Lung (tissue), 12 donors: ENCODE data around the gene BLTP2. TPM values are rescaled to one million over a fixed set of nuclear protein-coding genes. Genes with fewer than 3 reads are reported as not detected.

ENCODE experiments used
- ATAC-seq: fragments of 200-7000 bp; cut with Tn5 transposase; one replicate; pipeline ENCODE4 v1.9.1; 2020; ENCODE audit warnings: moderate number of reproducible peaks; ENCODE audit not compliant: insufficient read depth, low FRiP score
- DNase-seq, 3 donors: peaks; one replicate each; pipeline ENCODE4 v3.0.0-alpha.2; 2013 to 2017
- H3K27ac ChIP-seq, 2 donors: one replicate each; pipeline ENCODE4 v1.5.1; 2013; ENCODE audit warnings: mild to moderate bottlenecking in 2 of 2, moderate library complexity in 2 of 2, control low read depth in 1 of 2, inconsistent platforms in 1 of 2, low read depth in 1 of 2, low read length in 1 of 2
- H3K27me3 ChIP-seq, 3 donors: one replicate each; pipeline ENCODE4 v1.5.1; 2013; ENCODE audit warnings: low read length in 2 of 3; ENCODE audit not compliant: control insufficient read depth in 3 of 3, insufficient read depth in 3 of 3
- H3K36me3 ChIP-seq, 4 donors: one replicate each; pipeline ENCODE4 v1.5.1; 2013; ENCODE audit warnings: low read length in 4 of 4, mild to moderate bottlenecking in 1 of 4, moderate library complexity in 1 of 4; ENCODE audit not compliant: control insufficient read depth in 4 of 4, insufficient read depth in 4 of 4
- H3K4me1 ChIP-seq, 5 donors: one replicate each; pipeline ENCODE4 v1.5.1; 2013; ENCODE audit warnings: low read length in 5 of 5, mild to moderate bottlenecking in 2 of 5, moderate library complexity in 1 of 5; ENCODE audit not compliant: control insufficient read depth in 5 of 5, insufficient read depth in 5 of 5
- H3K4me3 ChIP-seq: one replicate; pipeline ENCODE4 v1.5.1; 2013; ENCODE audit warnings: mild to moderate bottlenecking, control low read depth, moderate library complexity
- H3K9ac ChIP-seq, 2 donors: one replicate each; pipeline ENCODE4 v1.5.1; 2013; ENCODE audit warnings: low read length in 2 of 2, control low read depth in 1 of 2; ENCODE audit not compliant: insufficient read depth in 1 of 2
- H3K9me3 ChIP-seq, 4 donors: one replicate each; pipeline ENCODE4 v1.5.1; 2013; ENCODE audit warnings: low read length in 3 of 4, mild to moderate bottlenecking in 1 of 4, moderate library complexity in 1 of 4; ENCODE audit not compliant: control insufficient read depth in 4 of 4, insufficient read depth in 3 of 4
- WGBS, 2 donors: extraction: QIAGEN DNeasy Blood & Tissue Kit; methylation state at CpG; one replicate each; pipeline ENCODE4 v1.1.7; 2013; 5-methylcytosine and 5-hydroxymethylcytosine counted together
- polyA plus RNA-seq, 2 donors: library from polyadenylated mRNA; stranded (reverse); fragments of 200-250 nt; gene quantifications; one replicate each; pipeline ENCODE4 v1.2.1, GENCODE V29; 2013
- total RNA-seq, 2 donors: library from RNA; depleted of rRNA in 1 of 2; stranded (reverse); fragments of >200 nt in 1 of 2; gene quantifications; one replicate each; pipeline ENCODE4 v1.2.1, GENCODE V29; 2014 to 2021
- TF ChIP-seq, protein P1 (sequence below): IDR thresholded peaks from 2 replicates; pipeline ENCODE4 v1.5.1; 2012; ENCODE audit warnings: mild to moderate bottlenecking; ENCODE audit errors: control extremely low read depth, extremely low read depth
- donor health status: control.
- donor health status: control.
- donor health status: Bipolar disorder and iron deficiency.
- donor health status: healthy.
- donor health status: DM: yes; HTN: yes; CAD: no.

BLTP2 gene
- total and polyA plus RNA-seq, 4 donors = 23.4 to 147 (median 63.9) TPM

DNA sequence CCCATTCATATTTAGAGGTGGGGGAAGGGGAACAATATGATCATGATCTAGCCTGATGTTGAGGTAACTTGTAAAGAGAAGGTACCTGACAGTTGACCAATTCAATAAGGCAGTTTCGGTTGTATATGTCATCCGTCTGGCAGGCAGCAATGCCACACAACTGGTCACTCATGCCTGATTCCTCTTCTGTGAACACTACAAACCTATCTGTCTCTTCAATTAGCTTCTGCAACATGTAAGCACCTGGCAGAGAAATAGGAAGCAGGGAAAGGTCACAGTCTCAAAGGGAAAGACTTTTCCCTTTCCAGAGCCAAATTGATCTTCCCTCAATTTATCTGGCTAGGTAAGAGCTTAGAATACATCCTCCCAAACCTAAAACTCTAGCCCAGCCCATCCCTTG is 20.8 kb downstream of the BLTP2 start:
- no peak for ATAC-seq
- no peak overlapping the region for H3K9ac ChIP-seq
- H3K36me3 ChIP-seq = peaks cover 35 to 58% (median 42%) of the 10 kb centered on the region in 4 donors
- no peak overlapping the region for H3K27ac ChIP-seq
- H3K9me3 ChIP-seq = no peaks in the 10 kb centered on the region
- TF ChIP-seq, protein P1, sequence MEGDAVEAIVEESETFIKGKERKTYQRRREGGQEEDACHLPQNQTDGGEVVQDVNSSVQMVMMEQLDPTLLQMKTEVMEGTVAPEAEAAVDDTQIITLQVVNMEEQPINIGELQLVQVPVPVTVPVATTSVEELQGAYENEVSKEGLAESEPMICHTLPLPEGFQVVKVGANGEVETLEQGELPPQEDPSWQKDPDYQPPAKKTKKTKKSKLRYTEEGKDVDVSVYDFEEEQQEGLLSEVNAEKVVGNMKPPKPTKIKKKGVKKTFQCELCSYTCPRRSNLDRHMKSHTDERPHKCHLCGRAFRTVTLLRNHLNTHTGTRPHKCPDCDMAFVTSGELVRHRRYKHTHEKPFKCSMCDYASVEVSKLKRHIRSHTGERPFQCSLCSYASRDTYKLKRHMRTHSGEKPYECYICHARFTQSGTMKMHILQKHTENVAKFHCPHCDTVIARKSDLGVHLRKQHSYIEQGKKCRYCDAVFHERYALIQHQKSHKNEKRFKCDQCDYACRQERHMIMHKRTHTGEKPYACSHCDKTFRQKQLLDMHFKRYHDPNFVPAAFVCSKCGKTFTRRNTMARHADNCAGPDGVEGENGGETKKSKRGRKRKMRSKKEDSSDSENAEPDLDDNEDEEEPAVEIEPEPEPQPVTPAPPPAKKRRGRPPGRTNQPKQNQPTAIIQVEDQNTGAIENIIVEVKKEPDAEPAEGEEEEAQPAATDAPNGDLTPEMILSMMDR = no peak
- 95 to 98% methylated on average over 2 of the region's 2 CpGs for WGBS, 2 donors
- no peaks in the 10 kb centered on the region for H3K4me1 ChIP-seq
- H3K27me3 ChIP-seq = no peaks in the 10 kb centered on the region
- DNase-seq = no peak
- no peak overlapping the region for H3K4me3 ChIP-seq

DNA sequence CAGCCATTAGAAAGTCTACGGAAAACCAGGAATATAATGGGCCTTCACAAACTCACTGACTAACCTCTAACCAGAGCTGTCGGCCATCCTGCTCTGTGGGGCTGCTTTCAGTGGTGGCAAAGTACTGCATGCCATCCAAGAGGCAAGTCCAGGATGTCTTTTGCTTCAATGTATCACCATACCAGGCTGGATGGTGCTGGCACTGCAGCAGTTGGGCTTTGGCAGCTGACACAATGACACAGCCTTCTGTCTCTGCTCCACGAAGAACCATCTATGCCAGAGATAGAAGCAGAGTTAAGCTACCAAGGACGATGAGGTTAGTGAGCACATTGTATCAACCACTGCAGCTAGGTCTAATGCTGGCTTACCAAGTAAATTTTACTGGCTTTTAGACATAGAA is 21.3 kb downstream of the BLTP2 start:
- no peak overlapping the region for H3K27ac ChIP-seq
- DNase-seq (no peak), ATAC-seq (no peak)
- no peaks in the 10 kb centered on the region for H3K27me3 ChIP-seq
- 92 to 94% methylated on average over 4 of the region's 4 CpGs for WGBS, 2 donors
- H3K36me3 ChIP-seq = peaks cover 36 to 62% (median 44%) of the 10 kb centered on the region in 4 donors
- H3K4me3 ChIP-seq = no peak overlapping the region
- TF ChIP-seq, protein P1 = no peak
- H3K9ac ChIP-seq = no peak overlapping the region
- no peaks in the 10 kb centered on the region for H3K4me1 ChIP-seq
- H3K9me3 ChIP-seq = no peaks in the 10 kb centered on the region

DNA sequence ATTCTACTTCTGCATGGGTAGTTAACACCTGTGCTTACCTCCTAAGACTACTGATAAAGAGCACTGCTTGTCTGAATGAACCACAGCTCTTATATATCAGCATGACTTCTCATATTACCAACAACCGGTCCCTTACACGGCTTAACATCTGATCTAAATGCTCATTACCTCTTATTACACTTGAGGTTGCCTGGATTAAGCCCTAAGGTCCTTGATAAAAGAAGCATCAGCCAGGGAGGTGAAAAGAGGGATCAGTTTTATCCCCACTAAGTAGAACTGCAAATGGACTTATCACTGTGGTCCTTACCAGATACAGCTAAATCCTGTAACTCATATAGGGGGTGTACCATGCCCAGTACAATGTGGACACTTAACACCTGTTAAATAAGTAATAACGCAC is 22.8 kb downstream of the BLTP2 start:
- no peak for DNase-seq
- ATAC-seq = no peak
- H3K36me3 ChIP-seq = peaks cover 35 to 58% (median 45%) of the 10 kb centered on the region in 4 donors
- no peak overlapping the region for H3K4me3 ChIP-seq
- WGBS, 2 donors = 95 to 96% methylated on average over 3 of the region's 3 CpGs
- TF ChIP-seq, protein P1 = no peak
- H3K9me3 ChIP-seq = no peaks in the 10 kb centered on the region
- H3K9ac ChIP-seq = no peak overlapping the region
- H3K27ac ChIP-seq = no peak overlapping the region
- H3K4me1 ChIP-seq = no peaks in the 10 kb centered on the region
- no peaks in the 10 kb centered on the region for H3K27me3 ChIP-seq

DNA sequence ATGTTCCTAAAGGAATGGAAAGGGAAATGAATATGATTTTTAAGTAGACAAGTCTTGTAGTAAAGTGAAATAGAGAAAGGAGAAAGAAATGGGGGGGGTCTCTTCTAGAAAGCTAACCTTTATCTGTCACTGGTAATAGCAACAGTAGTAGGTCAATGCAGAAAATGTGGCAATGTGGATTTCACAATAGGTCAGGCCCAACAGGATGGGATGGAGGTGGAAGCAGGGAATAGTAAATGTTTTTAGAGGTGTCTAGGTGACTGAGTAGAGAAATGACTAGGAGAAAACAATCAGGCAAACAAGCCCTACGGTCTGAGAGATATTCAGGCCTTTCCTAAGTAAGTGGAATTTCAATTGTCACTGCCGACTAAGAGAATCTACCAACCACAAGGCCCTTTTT is 24.9 kb downstream of the BLTP2 start:
- Histone ChIP-seq H3K27me3 (no peaks in the 10 kb centered on the region), H3K9ac (no peak overlapping the region), H3K4me1 (no peaks in the 10 kb centered on the region), H3K36me3 (peaks cover 42 to 72% (median 60%) of the 10 kb centered on the region in 4 donors), H3K4me3 (no peak overlapping the region), H3K27ac (no peak overlapping the region), H3K9me3 (no peaks in the 10 kb centered on the region)
- WGBS, 2 donors = 87 to 92% methylated on average over 2 of the region's 2 CpGs
- no peak for ATAC-seq
- no peak for DNase-seq
- TF ChIP-seq, protein P1 = no peak
